KMS-11 (cell line): ENCODE results near the gene MAGI2.

ENCODE experiments used
- H2AFZ ChIP-seq: fragments of 200-600 bp; sonication (generic); 2 replicates; pipeline ENCODE4 v1.6.1; 2016; ENCODE audit warnings: antibody characterized with exemption, mixed run types, low read depth
- H3K27ac ChIP-seq: fragments of 200-600 bp; sonication (generic); 2 replicates; pipeline ENCODE4 v1.6.1; 2016; ENCODE audit warnings: mild to moderate bottlenecking, mixed run types
- H3K27me3 ChIP-seq: fragments of 200-600 bp; sonication (generic); 2 replicates; pipeline ENCODE4 v1.6.1; 2017; ENCODE audit warnings: mild to moderate bottlenecking, low read depth, mixed run types, moderate library complexity; ENCODE audit not compliant: insufficient read depth
- H3K36me3 ChIP-seq: fragments of 200-600 bp; sonication (generic); 2 replicates; pipeline ENCODE4 v1.6.1; 2017; ENCODE audit warnings: mild to moderate bottlenecking, mixed run types; ENCODE audit not compliant: insufficient read depth
- H3K4me1 ChIP-seq: fragments of 200-600 bp; sonication (generic); 2 replicates; pipeline ENCODE4 v1.6.1; 2016; ENCODE audit warnings: mild to moderate bottlenecking, low read depth, mixed run types; ENCODE audit not compliant: poor library complexity, severe bottlenecking
- H3K4me2 ChIP-seq: fragments of 200-600 bp; sonication (generic); 2 replicates; pipeline ENCODE4 v1.7.0; 2016; ENCODE audit warnings: mild to moderate bottlenecking, mixed run types
- H3K4me3 ChIP-seq: fragments of 200-600 bp; sonication (generic); IDR thresholded peaks from 2 replicates; pipeline ENCODE4 v1.6.1; 2017; ENCODE audit warnings: low read depth, low read length, mixed read lengths; ENCODE audit not compliant: insufficient read depth
- H3K79me2 ChIP-seq: fragments of 200-600 bp; sonication (generic); 2 replicates; pipeline ENCODE4 v1.6.1; 2016; ENCODE audit warnings: low read depth, mixed run types; ENCODE audit not compliant: insufficient read depth
- H3K9ac ChIP-seq: fragments of 200-600 bp; sonication (generic); 2 replicates; pipeline ENCODE4 v1.6.1; 2016; ENCODE audit warnings: mild to moderate bottlenecking, mixed run types
- H4K20me1 ChIP-seq: fragments of 200-600 bp; sonication (generic); 2 replicates; pipeline ENCODE4 v1.6.1; 2016; ENCODE audit warnings: mild to moderate bottlenecking, mixed run types; ENCODE audit not compliant: insufficient read depth
- TF ChIP-seq, protein P1 (sequence below): fragments of 200-600 bp; sonication (generic); conservative IDR thresholded peaks from 2 replicates; pipeline ENCODE4 v1.6.1; 2017; ENCODE audit warnings: low read depth, mild to moderate bottlenecking, antibody characterized with exemption, low read length, moderate library complexity, mixed read lengths

The MAGI2 gene

DNA sequence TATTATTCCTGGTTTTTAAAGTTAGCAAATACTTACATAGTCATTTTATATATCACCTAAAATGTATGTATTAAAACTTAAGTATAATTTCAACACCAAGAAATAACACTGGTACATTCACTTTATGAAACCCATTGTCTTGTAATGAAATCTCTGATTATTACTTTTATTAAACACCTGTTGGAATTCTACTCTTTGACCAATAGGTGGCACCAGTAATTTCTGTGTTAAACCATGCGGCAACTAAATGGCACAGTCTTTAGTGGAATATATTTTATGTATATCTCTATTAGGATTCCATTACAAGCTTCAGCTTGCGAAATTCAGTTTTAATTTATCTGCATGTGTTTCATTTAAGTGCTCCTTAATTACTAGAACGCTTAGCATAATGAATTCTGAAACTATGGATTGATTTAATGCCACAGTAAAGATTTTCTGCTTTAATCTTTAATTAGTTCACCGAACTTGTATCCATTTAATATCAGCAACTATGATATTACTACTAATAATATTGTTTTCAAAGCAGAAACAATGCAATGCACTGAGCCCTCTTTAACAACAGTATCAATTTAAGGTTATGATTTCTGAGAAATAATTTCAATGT, 181.3 kb downstream of the MAGI2 start:
- Histone ChIP-seq H3K4me1 (no peaks in the 10 kb centered on the region), H3K79me2 (no peaks in the 10 kb centered on the region), H3K27me3 (no peaks in the 10 kb centered on the region), H3K4me3 (no peak overlapping the region), H2AFZ (no peak overlapping the region), H3K36me3 (no peaks in the 10 kb centered on the region), H4K20me1 (no peaks in the 10 kb centered on the region), H3K4me2 (no peak overlapping the region), H3K27ac (no peak overlapping the region), H3K9ac (no peak overlapping the region)
- TF ChIP-seq, protein P1, sequence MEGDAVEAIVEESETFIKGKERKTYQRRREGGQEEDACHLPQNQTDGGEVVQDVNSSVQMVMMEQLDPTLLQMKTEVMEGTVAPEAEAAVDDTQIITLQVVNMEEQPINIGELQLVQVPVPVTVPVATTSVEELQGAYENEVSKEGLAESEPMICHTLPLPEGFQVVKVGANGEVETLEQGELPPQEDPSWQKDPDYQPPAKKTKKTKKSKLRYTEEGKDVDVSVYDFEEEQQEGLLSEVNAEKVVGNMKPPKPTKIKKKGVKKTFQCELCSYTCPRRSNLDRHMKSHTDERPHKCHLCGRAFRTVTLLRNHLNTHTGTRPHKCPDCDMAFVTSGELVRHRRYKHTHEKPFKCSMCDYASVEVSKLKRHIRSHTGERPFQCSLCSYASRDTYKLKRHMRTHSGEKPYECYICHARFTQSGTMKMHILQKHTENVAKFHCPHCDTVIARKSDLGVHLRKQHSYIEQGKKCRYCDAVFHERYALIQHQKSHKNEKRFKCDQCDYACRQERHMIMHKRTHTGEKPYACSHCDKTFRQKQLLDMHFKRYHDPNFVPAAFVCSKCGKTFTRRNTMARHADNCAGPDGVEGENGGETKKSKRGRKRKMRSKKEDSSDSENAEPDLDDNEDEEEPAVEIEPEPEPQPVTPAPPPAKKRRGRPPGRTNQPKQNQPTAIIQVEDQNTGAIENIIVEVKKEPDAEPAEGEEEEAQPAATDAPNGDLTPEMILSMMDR, result peak; percentile 72

DNA sequence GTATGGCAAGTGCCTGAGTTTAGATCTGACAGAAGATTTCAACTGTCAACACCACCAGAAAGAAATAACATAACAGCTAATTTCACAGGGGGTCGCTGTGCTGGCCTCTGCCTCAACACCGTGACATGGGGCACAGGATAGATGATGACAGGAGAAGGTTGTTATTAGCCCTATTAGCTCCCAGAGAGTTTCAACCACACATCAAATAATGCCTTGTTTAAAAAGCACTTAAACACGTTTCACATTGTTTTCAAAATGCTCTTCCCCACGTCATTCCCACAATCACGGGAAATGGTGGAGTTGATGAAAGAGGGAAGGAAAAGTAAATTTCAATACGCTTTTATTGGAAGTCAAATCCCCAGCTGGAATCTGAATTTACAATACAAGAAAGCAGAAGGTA, 184.7 kb downstream of the MAGI2 start:
- Histone ChIP-seq H3K4me2 (no peak overlapping the region), H3K27ac (no peak overlapping the region), H2AFZ (no peak overlapping the region), H3K27me3 (no peaks in the 10 kb centered on the region), H3K4me1 (no peaks in the 10 kb centered on the region), H3K36me3 (no peaks in the 10 kb centered on the region), H4K20me1 (no peaks in the 10 kb centered on the region), H3K4me3 (no peak overlapping the region), H3K79me2 (no peaks in the 10 kb centered on the region), H3K9ac (no peak overlapping the region)
- TF ChIP-seq, protein P1, result no peak

DNA sequence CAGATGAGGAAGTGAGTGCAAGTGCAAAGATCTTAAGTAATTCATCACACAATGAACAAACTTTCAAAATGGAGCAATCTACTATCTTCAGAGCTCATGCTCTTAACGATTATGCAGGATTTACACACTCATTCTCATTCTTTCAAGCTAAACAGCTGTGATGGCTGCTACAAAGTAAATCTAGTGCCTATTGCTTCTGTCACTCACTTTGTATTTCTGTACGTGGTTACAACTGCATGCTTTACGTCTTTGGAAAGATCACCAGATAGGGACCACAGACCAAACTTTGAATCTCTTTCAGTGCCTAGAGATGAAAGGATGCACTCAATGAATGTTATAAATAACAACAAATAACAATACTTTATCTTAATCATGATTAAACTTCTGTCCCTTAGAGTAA, 194.6 kb downstream of the MAGI2 start:
- Histone ChIP-seq H3K79me2 (no peaks in the 10 kb centered on the region), H3K4me2 (no peak overlapping the region), H3K27ac (no peak overlapping the region), H2AFZ (no peak overlapping the region), H3K9ac (no peak overlapping the region), H3K4me3 (no peak overlapping the region), H3K4me1 (no peaks in the 10 kb centered on the region), H3K36me3 (no peaks in the 10 kb centered on the region; the same call in 1 of the 2 replicates), H4K20me1 (no peaks in the 10 kb centered on the region), H3K27me3 (no peaks in the 10 kb centered on the region)
- TF ChIP-seq, protein P1, result no peak

DNA sequence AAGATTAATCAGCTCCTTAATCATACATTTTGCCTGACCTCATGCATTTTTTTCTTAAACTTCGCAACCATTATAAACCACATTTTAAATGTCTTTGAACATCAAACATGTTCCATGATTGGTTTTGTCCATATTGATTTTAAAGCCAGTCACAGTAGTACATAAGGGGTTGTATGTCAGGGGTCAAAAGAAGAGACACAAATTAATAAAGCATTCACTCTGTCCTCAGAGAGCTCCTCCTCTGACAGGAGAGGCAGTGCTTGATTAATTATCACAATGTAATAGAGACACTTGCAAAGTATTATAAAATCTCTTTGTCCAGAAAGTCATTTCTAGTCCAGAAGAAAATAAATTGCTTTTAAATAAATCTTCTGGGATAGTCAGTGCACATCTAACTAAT, 195.5 kb downstream of the MAGI2 start:
- no peaks in the 10 kb centered on the region for H3K79me2 ChIP-seq
- H3K4me3 ChIP-seq, result no peak overlapping the region
- no peak overlapping the region for H2AFZ ChIP-seq
- H4K20me1 ChIP-seq, result no peaks in the 10 kb centered on the region
- H3K27ac ChIP-seq, result no peak overlapping the region
- H3K4me2 ChIP-seq, result no peak overlapping the region
- TF ChIP-seq, protein P1, result no peak
- no peaks in the 10 kb centered on the region; the same call in 1 of the 2 replicates for H3K36me3 ChIP-seq
- H3K9ac ChIP-seq, result no peak overlapping the region
- no peaks in the 10 kb centered on the region for H3K27me3 ChIP-seq
- no peaks in the 10 kb centered on the region for H3K4me1 ChIP-seq
